DOHH2 (cell line): ENCODE measurements around the gene PIK3CB.

Experiments used
- EZH2phosphoT487 ChIP-seq: fragments of 200-600 bp; sonication (generic); IDR thresholded peaks from 2 replicates; pipeline ENCODE4 v1.6.1; 2017; ENCODE audit warnings: borderline replicate concordance, mild to moderate bottlenecking, antibody characterized with exemption, low read length, moderate library complexity, mixed read lengths
- TF ChIP-seq, protein P1 (sequence below): fragments of 200-600 bp; sonication (generic); IDR thresholded peaks from one replicate; pipeline ENCODE4 v1.5.1; 2014; ENCODE audit warnings: antibody characterized with exemption, mild to moderate bottlenecking, low read depth, low read length; ENCODE audit not compliant: poor library complexity, severe bottlenecking

DNA sequence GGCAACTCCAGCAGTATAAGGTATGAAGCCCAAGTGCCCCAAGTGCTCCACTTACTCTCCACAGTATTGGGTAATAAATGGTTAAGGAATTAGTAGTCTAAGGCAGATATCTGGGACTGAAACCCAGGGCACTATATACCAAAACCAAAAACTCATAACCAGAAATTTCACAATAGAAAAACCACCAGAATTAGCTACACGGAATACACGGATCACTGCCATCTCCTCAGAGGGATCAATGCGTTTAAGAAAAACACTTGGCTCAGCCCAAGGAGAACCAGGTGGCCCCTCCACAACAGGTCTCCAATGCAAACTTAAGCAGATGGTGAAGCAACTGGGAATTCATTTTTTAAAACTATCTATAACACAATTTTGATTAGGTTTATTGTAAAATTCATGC lies 142.6 kb downstream of the PIK3CB start:
- TF ChIP-seq, protein P1, sequence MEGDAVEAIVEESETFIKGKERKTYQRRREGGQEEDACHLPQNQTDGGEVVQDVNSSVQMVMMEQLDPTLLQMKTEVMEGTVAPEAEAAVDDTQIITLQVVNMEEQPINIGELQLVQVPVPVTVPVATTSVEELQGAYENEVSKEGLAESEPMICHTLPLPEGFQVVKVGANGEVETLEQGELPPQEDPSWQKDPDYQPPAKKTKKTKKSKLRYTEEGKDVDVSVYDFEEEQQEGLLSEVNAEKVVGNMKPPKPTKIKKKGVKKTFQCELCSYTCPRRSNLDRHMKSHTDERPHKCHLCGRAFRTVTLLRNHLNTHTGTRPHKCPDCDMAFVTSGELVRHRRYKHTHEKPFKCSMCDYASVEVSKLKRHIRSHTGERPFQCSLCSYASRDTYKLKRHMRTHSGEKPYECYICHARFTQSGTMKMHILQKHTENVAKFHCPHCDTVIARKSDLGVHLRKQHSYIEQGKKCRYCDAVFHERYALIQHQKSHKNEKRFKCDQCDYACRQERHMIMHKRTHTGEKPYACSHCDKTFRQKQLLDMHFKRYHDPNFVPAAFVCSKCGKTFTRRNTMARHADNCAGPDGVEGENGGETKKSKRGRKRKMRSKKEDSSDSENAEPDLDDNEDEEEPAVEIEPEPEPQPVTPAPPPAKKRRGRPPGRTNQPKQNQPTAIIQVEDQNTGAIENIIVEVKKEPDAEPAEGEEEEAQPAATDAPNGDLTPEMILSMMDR, result no peak
- TF ChIP-seq EZH2phosphoT487, result no peak
